Astrocyte of the cerebellum (primary cell): Measurements from ENCODE around the gene HSD17B13.

Experiments
- DNase-seq: peaks from one replicate; pipeline ENCODE4 v3.0.0-alpha.2; 2011; ENCODE audit warnings: low read depth
- H3K4me3 ChIP-seq: 2 replicates; pipeline ENCODE4 v1.5.1; 2011; ENCODE audit warnings: mild to moderate bottlenecking, low read depth, low read length, moderate library complexity
- in situ Hi-C: cut with HindIII; loops from 2 replicates; pipeline ENCODE4 v1.10.0; 2017; ENCODE audit warnings: low sequenced_read_pairs
- TF ChIP-seq, protein P1 (sequence below): IDR thresholded peaks from 2 replicates; pipeline ENCODE4 v1.5.1; 2012; ENCODE audit warnings: low read length, low read depth, moderate library complexity, mild to moderate bottlenecking; ENCODE audit errors: missing control alignments

Gene HSD17B13

DNA sequence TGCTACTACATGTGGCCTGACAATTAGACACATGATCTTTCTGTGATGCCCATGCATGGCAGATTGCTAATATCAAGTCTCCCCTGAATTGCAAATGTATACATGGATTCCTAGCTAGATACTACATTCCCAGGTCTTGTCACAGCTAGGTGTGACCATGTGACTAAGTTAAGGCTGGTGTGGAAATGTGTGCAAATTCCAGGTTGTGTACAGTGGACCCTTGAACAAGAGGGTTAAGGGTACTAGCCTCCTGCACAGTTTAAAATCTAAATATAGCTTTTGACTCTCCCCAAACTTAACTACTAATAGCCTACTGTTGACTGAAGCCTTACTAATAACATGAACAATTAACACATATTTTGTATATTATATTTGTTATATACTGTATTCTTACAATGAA lies 48.4 kb downstream of the HSD17B13 start:
- DNase-seq: no peak
- in situ Hi-C loops: no loop called here
- TF ChIP-seq, protein P1, sequence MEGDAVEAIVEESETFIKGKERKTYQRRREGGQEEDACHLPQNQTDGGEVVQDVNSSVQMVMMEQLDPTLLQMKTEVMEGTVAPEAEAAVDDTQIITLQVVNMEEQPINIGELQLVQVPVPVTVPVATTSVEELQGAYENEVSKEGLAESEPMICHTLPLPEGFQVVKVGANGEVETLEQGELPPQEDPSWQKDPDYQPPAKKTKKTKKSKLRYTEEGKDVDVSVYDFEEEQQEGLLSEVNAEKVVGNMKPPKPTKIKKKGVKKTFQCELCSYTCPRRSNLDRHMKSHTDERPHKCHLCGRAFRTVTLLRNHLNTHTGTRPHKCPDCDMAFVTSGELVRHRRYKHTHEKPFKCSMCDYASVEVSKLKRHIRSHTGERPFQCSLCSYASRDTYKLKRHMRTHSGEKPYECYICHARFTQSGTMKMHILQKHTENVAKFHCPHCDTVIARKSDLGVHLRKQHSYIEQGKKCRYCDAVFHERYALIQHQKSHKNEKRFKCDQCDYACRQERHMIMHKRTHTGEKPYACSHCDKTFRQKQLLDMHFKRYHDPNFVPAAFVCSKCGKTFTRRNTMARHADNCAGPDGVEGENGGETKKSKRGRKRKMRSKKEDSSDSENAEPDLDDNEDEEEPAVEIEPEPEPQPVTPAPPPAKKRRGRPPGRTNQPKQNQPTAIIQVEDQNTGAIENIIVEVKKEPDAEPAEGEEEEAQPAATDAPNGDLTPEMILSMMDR: no peak
- H3K4me3 ChIP-seq: no peak overlapping the region

DNA sequence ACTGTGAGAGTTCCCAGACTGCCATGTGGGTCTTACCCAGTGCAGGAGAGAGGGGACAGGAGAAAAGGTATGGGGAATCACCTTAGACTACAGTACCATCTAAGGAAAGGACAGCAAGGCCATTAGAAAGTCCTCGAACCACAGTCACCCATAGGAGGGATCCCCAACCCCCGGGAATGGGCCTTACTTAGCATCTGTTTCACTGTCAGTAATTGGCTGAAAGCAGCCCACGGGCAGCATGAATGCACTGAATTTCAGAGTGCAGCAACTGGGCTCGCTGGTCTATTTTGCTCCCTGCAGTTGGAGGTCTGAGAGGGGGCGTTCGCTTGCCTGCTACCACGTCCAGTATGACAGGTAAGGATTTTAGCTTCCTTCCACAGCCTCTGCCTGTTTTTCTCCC lies 51.9 kb downstream of the HSD17B13 start:
- in situ Hi-C loops: no loop called here
- no peak for DNase-seq
- H3K4me3 ChIP-seq: no peak overlapping the region
- TF ChIP-seq, protein P1: no peak

DNA sequence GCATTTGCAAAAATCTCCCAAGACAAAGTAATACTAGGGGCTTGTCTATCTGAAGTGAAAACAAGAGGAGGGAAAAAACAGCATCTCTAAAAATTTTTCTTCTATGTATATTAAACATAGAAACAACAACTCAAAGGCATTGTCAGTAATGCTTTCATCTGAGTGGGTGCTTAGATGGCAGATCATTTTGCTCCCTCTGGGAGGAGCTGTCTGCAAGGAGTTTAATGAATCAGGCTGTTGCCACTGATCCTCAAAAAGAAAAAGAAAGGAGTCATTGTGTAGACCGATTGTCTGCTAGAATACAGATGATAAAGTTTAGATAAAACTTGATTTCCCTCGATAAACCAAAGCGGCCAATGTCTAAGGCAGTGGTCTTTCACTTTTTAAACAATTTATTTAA lies 52.5 kb downstream of the HSD17B13 start:
- TF ChIP-seq, protein P1: peak; percentile 66
- peak; percentile 12 for DNase-seq
- in situ Hi-C loops: no loop called here
- H3K4me3 ChIP-seq: no peak overlapping the region

DNA sequence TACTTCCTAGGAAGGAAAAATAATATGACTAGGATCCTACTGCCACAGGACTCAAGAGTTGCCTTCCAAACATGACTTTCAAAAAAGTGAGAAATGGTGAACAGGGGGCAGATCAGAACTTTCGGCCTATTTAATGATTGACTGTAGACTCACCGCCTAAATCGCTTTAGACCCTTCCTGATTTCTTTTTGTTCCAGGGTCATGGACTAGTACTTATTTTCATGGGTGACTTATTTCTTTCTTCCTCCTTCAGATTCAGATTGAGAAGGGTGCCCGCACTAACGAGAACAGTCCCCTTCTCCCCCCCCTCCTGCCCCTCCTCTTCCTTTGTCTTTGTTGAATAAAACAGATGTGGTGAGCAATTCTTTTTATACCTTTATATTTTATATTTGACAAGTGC lies 54.3 kb downstream of the HSD17B13 start:
- no peak for DNase-seq
- TF ChIP-seq, protein P1: no peak
- in situ Hi-C loops: no loop called here

DNA sequence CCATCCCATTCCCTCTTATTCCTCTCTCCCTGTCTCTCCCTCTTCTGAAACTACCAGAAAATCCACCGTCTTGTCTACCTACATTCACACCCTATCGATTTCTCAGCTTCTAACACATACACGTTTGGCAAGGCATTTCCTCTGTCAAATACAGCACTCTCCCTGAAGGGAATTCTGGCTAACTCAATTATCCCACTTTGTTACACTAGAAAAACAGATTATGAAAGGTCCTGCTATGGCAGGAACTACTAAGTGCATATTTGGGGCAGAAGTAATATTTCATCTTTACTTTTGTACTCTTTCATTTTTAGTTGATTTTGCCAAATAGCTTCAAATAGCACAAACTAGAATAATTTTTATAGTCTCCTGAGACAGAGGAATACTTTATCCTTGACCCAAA lies 55.7 kb downstream of the HSD17B13 start:
- no peak for DNase-seq
- H3K4me3 ChIP-seq: no peak overlapping the region
- in situ Hi-C loops: no loop called here
- TF ChIP-seq, protein P1: no peak

More for the DNA sequence above, 54.3 kb downstream of the HSD17B13 start:
- H3K4me3 ChIP-seq: no peak overlapping the region

DNA sequence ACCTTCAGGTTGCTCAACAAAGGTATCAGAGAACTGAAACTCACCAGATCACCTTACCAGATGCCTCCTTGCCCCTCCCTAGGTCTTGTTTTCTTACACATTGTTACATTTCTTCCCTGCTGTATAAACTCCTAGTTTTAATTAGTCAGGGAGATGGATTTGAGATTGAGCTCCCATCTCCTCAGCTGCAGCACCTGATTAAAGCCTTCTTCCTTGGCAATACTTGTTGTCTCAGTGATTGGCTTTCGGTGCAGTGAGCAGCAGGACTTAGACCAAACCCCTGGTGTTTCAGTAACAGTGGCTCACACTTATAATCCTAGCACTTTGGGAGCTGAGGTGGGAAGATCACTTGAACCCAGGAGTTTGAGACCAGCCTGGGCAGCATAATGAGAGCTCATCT lies 59.8 kb downstream of the HSD17B13 start:
- no peak overlapping the region for H3K4me3 ChIP-seq
- TF ChIP-seq, protein P1: no peak
- DNase-seq: no peak
- in situ Hi-C loops: no loop called here

DNA sequence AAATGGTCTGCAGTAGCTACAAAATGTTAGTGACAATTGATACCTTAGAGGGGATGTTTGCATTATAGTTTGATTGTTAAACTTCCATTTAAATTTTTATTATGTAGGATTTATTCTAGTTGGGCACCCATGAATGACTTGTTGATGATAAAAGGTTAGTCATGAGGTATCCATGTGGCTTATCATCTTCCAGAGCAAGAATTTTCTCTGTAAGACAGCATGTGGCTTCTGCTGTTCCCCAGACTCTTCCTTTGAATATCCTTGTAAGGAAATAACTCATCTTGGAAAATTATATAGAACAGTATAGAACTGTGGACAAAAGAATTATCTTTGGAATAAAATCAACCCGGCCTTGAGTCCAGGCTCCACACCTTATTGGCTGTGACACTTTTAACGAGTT lies 62.2 kb downstream of the HSD17B13 start:
- TF ChIP-seq, protein P1: no peak
- no peak for DNase-seq
- in situ Hi-C loops: no loop called here
- H3K4me3 ChIP-seq: no peak overlapping the region
